IPS DF 4.7 (cell line): Measurements from ENCODE around the gene LINGO3.

Experiments used
- DNase-seq: peaks from one replicate; pipeline ENCODE4 v3.0.0-alpha.2; 2013; ENCODE audit warnings: low spot score; ENCODE audit errors: extremely low read depth

Gene LINGO3

DNA sequence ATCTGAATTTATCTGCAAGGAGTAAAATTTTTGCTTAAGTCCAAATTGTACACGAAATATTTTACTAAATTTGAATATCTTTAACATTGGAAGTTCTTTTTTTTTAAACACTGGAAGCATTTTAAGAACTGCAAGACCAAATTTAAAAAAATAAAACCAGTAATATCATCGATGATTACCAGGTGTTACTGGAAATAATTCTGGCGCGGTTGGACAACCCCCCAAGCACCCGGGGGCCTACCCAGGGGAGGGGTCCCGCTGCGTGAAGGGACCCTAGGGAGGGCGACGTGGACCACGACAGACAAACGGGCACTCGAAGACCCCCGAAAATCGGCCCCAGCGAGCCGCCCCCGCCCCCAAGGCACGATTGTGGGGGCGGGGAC lies 39.1 kb downstream of the LINGO3 start:
- no peak for DNase-seq

DNA sequence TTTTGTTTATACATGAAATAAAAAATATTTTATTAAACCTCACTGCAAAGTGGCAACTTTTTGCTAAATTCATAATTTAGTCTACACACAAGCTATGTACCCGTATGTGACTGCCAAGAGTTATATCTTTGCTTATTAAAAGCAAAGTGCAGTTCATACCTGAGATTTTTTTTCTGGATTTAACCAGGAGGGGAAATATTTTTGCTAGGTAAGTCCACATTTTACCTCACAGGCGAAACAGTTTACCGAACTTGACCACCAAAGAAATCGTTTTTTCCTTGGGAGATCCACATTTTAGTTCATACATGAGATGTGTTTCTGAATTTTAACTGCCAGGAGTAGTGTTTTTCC lies 39.5 kb downstream of the LINGO3 start:
- no peak for DNase-seq

- DNase-seq, result no peak
Observed at GRCh38 chr19:2266183-2266993, 41.6 kb downstream of the LINGO3 start.

GRCh38 chr19:2261438-2262172 lies 46.3 kb downstream of the LINGO3 start:
- DNase-seq, result no peak

DNA sequence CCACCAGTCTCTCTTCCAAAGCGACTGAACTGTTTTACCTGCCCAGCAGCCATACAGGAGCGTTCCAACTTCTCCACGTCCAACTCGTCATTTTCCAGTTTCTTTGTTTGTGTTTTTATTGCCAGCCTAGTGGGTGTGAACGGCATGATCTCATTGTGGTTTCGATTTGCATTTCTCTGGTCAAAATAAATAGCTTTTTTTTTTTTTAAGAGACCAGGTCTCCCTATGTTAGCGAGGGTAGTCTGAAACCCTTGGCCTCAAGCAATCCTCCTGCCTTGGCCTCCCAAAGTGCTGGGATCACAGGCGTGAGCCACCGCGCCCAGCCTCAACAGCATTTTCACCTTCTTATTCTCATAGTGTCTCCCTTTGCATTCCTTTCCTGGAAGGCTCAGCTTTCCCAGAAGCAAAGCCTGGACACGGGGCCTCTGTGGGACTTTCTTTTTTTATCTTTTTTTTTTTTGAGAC lies 47.6 kb downstream of the LINGO3 start:
- no peak for DNase-seq

DNA sequence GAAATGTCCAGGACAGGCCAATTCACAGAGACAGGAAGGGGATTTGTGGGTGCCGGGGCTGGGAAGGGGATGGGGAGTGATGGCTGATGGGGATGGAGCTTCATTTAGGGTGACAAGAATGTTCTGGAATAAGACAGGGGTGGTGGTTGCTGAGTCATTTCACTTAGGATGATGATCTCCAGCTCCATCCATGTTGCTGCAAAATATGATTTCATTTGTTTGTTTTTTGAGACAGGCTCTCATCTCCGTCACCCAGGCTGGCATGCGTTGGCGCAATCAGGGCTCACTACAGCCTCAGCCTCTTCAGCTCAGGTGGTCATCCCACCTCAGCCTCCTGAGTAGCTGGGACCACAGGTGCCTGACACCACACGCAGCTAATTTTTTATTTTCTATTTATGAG lies 48.6 kb downstream of the LINGO3 start:
- no peak for DNase-seq
